Fibroblast of gingiva (primary cell): ENCODE data around the gene USP51.
"Not testable (repeated sequence)": the region's sequence is repeated elsewhere in the genome, so short reads cannot be mapped to it uniquely, and the experiment has no call there.

Experiments used
- DNase-seq: peaks from one replicate; pipeline ENCODE4 v3.0.0-alpha.2; 2011; ENCODE audit warnings: low read depth

Gene USP51

DNA sequence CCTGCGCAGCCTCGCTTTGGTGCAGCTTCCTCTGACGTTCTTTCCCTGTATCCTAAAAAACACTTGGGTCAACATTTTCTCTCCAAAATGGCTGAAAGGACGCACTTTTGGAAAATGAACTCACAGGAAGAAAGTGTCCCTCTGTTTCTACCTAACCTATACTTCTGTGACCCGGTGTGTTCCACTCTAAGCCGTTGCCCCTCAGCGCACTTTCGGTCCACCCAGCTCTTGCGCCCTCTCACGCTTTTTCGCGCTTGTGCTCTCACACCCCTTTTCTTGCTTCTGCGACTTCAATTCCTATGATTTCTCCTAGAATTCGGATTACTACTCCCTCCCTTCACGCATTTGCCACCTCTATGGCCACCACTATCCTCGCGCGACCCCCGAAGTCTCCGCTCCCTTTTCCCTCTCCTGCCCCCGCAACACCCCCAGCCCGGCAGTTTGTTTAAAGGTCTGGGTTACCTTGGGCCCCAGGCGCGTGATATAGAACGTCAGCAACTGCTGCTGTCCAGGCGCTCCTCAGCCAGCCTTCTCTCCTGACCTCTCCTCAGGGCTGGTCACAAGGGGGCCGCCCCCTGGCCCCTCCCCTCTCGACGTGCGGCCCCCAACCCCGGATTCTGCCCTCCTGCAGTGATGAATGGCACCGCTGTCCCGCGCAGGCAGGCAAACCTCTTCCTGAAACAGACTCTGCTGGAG is at the start of gene USP51:
TSS of gene USP51 (minus strand) at position 535 of the 696 bp plus-strand sequence. CDS start 909 bp downstream, outside the sequence.
- DNase-seq, result peak; percentile 32

DNA sequence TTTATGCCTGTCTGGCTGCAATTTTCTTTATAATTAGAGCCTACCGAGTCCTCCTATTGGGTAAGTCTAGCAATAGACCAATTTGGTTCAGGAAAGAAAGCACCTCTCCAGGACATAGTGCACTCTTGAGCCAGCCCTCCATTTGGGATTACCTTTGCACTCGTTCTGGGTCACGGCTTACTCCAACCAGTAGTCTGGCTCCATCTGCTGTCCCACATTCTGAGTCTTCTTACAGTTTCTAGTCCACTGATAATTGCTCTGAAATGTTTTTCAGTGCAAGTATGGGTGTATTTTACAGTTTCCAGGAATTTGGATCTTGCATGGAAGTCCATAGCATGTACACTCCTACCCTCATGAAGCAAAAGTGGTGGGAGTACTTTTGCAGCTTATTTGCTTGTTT is 34.8 kb upstream of the USP51 start:
- DNase-seq, result no peak

DNA sequence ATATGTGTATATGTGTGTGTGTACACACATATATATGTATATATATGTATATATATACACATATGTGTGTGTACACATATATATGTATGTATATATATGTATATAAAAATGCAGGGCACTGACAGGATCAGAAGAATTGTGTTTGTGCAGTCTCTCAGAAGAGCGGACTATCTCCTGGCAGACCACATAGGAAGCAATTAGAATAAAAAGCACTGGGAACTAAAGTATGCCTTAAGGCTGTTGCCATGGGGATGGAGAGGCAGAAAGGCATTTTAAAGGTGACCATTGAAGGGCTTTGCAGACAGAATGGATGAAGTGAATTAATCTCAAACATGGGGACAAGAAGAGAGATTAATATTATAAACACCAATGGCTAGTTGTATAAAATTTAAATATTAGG is 33.7 kb upstream of the USP51 start:
- no peak for DNase-seq

DNA sequence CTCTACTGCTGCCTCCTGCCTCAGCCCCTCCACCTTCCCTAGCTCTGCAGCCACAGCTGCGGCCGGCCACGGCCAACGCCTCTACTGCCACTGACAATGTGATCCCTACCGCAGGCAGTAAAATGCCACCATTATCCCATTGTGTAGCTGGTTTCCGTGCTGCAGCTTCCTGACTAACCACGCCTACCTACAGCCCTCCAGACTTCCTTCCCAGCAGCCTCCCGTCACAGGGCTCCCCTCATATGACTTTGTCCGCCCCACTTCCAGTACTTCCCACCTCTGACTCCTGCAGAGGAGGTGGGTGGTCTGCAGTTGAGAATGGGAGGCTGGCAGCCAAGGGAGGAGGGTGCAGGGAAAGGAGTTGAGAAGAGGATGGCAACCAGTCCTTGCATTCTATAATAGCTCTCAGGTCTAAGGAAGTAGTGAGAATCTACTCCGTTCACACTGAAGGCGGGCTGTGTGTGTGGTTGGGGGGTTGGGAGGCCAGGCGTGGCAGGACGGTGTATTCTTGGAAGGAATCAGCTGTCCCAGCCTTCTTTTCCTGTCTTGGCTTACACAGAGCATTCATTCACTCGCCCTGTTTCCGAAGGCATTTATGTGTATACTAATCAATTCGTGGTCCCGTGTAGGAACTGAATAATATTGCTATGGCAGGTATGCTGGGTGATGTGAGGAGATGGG is 33.1 kb upstream of the USP51 start:
- DNase-seq, result no peak

DNA sequence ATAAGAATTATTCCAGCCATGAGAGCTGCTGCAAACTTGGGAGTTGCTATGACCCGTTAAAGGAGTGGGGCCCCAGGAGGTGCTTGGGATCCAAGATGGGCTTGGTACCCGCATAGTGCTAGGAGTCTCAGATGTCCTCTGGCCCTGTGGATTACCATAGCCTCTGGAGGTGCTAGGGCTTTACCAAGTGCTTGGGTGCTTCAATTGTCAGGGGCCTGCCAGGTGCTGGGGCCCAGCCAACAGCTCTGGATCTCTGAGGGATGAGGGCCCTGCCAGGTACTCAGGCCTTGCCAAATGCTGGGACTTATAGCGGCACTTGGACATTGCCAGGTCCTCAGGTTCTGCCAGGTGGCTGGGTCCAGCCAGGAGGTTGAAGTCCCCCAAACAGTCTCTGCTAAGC is 32.0 kb upstream of the USP51 start:
- DNase-seq, result no peak

DNA sequence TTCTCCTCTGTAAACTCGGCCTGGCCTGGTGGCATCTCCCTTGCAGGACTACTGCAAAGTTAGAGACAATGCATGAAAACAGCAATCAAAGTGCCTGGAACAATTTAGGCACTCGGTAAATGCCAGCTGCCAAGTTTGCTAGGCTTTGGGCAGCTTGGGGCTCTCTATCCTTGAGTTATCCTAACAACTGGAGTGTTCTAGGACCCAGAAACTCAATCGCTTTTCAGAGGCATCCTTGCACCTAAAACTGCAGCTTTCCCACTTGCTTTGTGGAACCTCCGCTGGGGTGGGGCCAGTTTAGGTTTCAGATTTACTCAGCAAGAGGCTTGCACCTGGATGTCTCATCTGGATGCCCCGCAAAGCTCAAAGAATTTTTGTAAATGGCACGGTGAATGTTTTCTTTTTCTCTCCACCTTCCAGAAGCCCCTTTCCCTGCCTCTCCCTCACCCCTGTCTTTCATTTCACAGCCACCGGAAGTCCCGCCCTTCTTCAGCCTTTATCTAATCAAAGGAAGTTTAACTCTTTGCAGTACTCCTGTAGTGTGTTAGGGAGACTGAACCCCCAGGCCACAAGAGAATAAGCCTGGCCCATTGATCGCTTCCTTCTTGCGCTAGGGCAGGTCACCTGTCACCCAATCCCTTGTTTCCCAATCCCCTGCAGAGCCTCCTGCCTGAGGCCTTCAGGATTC is 27.3 kb upstream of the USP51 start:
- DNase-seq, result not testable (repeated sequence)

DNA sequence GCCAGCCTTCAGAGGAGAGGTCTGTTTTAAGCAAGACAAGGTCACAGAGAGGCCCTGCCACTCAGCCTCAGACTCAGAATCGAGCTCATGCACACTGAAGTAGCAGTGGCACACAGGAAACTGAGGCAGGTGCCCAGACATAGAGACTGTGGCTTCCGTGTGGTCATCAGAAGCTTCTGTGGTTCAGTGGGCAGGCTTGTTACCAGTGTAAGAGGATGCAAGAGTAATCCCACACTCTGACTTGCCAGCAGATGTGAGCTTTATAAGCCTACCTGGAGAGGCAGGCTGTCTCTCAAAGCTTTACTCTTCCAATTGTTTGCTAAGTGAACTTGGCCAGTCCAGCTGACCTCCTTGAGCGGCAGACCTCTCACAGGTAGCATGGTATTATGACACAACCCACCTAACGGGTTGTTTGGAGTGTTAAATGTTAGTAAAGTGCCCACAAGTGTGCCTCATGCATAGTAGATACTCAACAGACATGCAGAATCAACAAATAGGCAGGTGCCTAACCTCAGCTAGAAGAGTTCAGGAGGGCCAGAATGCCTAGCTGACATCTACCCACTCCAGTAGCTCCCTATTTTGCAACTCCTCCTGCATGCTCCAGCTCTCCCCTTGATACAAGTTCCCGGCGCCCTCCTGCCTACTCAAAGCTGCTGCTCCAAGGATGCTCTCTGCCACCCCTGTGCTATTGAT is 23.5 kb upstream of the USP51 start:
- DNase-seq, result not testable (repeated sequence)

DNA sequence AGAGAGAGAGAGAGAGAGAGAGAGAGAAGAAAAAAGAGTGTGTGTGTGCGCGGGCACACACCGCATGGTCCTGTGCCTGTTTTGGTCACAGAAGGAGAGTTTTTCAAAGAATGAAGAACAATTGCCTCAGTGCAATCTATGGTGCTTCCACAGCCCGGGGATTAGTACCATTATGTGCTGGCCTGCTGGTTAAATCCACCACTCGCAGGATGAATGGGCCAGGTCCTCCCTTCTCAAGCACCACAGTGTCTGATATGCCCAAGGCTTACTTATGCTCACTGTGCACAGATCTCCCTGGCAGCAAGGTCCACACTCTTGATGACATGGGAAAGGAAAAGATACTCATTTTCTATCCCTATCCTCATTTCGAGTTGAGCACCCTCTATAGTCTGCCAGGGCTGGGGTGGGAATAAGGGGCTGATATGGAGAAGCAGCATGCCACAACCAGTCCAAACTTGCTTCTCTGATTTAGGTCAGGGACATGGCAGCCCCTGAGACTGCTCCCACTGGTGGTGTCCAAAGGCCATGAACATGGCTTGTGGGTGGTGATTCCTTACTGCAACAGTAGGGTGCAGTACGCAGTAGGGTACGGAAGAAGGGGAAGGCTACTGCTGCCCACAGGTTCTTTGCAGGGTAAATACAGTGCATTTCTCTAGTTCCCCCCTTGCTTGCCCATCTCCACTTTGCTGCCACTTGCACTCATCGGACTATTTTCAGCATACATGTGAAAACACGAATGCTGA is 18.9 kb upstream of the USP51 start:
- not testable (repeated sequence) for DNase-seq

DNA sequence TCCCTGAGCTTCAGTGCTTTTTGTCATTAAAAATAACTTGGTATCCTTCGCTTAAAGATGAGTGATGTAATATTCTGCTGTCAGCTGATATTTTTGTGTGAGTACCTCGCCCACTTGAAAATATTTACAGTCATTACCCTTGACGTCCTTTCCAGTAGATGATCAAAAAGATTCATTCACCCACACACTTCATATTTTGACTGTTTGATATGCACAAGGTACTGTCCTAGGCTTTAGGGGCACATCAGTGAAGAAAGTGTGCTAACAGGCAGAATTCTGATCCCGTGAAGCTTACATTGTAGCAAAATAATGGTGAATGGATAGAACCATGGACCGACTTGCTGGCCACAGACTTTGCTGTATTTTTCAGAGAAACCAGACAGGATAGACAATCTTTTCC is 18.1 kb upstream of the USP51 start:
- not testable (repeated sequence) for DNase-seq

DNA sequence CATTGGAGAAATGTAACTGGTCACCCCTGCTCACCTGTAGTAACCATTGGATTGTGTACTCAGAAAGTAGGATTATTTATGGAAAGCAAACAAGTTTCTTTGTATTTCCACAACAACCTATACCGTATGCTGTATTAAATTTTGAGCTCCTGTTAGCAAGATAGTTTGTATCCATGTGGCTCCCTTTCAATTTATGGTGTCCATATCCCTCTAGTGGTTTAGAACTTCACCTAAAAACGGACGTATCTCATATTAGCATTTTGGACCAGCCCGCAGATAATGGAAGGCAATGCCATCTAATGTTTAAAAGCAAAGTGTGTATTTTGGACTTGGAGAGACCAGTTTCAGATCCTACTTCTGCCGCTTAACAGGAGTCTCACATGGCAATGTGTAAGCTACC is 17.4 kb upstream of the USP51 start:
- not testable (repeated sequence) for DNase-seq

DNA sequence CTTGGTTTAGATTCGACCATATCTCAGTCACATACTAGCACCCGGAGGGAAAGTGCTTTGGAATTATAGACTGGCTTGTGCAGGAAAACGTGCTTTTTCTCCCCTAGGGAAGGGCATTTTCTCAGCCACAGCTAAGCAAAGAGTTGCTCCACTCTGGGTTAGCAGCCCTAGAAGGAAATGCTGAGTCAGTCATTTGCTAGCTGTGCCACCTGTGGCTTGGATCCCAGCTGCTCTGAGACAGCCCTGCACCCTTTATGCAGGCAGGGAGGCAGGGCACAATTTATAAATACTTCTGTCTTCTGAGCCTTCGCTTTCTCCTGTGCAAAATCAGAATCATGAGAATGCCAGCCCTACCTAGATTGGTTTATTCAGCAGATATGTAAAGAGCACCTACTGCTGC is 1.3 kb upstream of the USP51 start:
- no peak for DNase-seq

DNA sequence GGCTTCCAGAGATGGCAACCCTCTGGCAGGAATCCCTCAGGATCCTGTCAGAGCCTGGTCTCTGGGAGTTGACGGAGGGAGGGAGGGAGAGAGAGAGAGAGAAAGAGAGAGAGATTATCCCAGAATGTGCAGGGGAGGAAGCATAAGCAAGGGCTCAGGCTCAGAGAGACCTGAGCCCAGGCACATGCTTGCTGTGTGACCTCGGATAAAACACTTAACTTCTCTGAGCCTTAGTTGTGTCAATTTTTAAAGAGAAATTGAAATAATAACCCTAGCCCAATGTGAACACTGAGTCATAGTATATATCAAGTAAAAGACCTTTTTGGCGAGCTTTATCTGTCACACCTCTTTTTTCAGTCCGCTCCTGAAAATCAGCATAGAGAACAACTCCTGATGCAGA is 473 bp upstream of the USP51 start:
- DNase-seq, result no peak

DNA sequence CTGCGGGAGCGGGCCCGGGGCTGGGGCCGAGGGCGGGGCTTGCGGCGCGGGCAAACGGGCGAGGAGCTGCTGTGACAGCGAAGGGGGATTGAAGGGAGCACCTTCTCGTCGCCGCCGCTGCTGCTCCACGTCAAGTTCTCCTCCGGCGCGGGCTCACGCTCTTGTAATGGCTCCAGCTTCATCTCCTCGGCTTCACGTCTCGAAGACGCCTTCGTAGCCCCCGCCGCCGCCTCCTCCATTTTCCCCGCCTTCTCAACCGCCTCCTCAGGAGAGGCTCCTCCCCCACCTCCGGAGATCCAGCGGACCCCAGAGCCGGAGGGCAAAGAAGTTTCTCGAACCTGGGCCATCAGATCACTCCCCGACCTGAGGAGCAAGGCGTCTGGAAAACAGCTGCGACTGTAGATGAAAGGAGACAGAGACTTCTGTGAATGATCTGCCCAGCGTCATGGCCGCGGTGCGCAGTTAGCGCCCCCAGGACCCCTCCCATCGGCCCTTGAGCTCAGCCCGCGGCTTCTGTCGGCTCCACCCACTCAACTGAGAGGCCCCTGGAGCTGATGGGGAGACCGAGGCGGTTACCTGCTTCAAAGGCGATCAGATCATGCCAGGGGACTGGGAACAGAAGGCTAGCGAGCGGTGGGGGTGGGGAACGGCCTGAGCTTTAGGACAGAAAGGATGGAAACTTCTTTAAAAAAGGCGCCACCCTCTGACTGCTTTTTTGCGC is 895 bp downstream of the USP51 start:
- DNase-seq, result peak; percentile 63

DNA sequence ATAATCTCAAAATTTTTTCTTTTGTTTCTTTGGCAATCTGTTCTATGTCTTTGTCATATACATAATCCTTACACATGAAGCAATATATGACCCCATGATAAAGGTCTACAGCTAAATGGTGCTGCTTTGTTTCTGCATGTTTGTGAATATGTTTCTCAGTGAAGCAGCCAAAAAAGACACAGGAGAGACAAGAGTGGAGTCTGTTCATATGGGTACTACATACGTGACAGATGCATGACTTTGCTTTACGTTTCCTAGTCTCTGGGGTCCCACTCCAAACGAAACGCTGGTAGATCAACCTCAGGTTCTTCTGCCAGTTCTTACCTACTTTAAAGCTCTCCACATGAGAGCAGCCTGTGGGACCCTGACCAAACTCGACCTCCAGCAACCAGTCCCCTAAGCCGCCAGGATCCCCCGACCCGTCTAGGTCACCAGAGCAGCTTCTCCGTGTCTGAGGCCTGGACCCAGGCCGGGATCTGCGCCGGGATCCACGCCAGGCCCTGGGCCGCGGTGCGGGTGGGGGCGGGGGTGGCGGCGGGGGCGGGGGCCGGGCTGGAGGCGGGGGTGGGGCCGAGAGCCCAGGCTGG is 1.5 kb downstream of the USP51 start:
- DNase-seq, result no peak

DNA sequence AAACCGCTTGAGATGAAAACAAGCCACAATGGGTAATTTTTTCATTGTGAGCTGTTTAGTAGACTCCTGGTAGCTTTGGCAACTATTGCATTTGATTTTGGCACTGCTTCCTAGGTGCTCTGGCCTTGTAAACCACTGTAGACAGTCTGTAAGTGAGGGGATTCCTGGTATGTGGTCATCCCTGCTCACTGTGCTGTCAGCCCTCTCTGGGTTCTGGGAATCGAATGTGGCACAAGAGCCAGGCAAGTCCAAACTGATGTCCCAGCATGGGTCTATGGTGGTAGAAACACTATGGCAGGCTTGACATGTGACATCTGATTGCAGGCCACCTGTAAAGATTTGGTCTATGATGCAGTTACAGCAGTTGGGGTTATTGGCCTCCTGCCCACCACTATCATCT is 2.5 kb downstream of the USP51 start:
- no peak for DNase-seq

DNA sequence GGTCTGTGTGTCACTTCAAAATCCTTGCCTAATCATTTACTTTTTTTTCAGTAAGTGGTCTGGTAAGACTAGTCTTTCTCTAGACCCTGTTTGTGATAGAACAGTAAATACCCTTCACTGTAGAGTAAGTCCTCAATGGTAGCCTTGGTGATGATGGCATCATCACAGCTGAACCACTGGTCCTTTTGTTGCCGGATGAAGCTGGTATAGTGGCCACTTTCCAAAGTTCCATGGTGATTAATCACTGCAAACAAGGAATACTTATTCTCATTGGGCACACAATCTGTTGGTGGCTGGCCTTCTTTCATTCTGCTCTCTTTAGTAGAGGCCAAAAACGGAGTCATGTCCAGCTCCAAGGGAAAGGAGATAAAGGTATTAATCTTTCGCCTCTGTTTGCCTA is 2.9 kb downstream of the USP51 start:
- DNase-seq, result no peak

DNA sequence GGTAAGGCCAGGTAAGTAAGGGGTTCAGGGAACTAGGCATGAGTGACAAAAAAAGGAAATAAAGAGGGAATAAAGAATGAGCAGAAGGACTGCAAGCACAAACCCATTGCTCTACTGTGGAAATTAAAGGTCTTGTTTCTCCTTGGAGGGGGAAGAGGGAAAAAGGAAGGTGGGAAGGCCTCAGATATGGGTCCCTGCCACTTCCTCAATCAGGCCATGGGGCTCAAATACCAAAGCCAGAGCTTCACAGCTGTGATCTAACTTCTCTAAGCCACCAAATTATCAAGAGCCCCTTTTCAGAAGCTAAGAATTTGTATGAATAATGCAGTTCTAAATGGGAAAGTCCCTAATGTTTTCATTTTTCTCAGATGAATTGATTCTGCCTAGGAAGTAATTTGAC is 4.7 kb downstream of the USP51 start:
- DNase-seq, result no peak

DNA sequence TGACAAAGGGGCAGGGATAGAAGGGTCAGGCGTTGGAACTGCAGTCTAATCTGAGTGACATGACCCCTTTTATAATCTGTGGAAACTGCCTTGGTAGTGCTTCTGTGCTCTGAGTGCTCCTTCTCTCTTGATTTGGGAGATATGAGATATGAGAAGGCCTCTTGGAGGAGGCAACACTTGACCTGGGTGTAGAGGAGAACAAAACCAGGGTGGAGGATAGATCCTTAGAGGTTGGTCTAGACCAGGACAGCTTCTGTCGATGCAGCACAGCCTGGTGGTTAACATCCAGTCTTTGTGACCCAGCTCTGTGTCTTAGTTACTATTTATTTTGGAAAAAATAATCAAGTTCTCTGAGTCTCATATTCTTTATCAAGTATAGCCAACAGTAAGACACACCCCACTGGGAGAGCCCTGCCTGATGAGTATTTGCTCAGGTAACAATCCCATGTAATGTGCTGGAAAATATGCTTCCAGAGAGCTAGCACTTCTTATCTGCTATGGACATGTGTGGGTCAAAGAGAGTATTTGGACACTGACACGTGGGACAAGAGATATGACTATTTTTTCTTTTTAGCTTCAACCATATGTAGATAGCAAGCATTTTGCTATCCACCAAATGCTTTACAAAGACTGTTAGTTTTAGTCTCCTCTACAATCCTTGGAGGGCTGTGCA is 9.1 kb downstream of the USP51 start:
- no peak for DNase-seq

DNA sequence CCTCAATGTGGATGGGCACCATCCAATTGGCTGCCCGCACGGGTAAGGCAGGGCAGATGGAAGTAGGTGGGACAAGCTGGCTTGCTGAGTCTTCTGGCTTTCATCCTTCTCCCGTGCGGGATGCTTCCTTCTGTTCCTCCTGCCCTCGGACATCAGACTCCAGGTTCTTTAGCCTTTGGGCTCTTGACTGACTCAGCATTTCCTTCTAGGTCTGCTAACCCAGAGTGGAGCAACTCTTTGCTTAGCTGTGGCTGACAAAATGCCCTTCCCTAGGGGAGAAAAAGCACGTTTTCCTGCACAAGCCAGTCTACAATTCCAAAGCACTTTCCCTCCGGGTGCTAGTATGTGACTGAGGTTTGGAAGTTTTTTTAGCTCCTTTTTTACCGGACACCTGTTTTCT is 9.7 kb downstream of the USP51 start:
- DNase-seq, result not testable (repeated sequence)

DNA sequence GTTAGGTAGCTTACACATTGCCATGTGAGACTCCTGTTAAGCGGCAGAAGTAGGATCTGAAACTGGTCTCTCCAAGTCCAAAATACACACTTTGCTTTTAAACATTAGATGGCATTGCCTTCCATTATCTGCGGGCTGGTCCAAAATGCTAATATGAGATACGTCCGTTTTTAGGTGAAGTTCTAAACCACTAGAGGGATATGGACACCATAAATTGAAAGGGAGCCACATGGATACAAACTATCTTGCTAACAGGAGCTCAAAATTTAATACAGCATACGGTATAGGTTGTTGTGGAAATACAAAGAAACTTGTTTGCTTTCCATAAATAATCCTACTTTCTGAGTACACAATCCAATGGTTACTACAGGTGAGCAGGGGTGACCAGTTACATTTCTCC is 23.9 kb downstream of the USP51 start:
- DNase-seq, result not testable (repeated sequence)
